Activated gamma-delta T cell treated with anti-CD3 and anti-CD28 coated beads, Interleukin-2, amount 50 U/mL, for 16 hours (primary cell): ENCODE measurements around the gene TSPAN13.

ENCODE experiments used
- DNase-seq: peaks from one replicate; pipeline ENCODE4 v3.0.0-alpha.2; 2020; ENCODE audit warnings: low read depth

TSPAN13 gene

DNA sequence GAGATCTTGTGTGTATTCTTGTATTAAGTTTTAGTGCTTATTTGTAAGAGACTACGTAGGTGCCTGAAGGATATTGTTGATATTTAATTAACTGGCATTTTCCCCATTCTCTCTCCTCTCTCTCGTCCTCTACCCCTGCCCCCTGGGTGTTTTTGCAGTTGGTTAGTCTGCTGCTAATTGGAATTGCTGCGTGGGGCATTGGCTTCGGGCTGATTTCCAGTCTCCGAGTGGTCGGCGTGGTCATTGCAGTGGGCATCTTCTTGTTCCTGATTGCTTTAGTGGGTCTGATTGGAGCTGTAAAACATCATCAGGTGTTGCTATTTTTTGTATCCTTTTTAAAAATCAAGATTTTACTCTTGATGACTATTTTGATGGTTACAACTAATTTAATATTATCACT is 22.5 kb downstream of the TSPAN13 start:
- DNase-seq = no peak

DNA sequence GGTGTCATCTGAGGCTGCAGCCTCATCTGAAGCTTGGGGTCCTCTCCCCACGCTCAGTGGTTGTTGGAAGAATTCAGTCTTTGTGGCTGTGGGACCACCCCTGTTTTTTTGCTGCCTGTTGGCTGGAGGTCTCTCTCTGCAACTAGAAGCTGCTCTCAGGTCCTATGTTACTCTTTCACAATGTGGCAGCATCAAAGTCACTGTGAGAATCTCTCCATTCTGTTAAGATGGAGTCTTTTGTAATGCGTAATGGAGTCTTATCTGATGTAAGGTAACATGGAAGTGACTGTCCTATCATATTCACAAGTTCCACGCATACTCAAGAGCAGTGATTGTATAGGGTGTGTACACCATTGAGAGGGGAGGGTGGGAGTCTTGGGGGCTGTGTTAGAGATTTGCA is 24.9 kb downstream of the TSPAN13 start:
- DNase-seq = no peak

- DNase-seq = no peak
Observed at GRCh38 chr7:16779051-16779450, 25.5 kb downstream of the TSPAN13 start.

- no peak for DNase-seq
Observed at GRCh38 chr7:16780596-16780995, 27.0 kb downstream of the TSPAN13 start.

- no peak for DNase-seq
Observed at GRCh38 chr7:16785321-16785720, 31.8 kb downstream of the TSPAN13 start.

DNA sequence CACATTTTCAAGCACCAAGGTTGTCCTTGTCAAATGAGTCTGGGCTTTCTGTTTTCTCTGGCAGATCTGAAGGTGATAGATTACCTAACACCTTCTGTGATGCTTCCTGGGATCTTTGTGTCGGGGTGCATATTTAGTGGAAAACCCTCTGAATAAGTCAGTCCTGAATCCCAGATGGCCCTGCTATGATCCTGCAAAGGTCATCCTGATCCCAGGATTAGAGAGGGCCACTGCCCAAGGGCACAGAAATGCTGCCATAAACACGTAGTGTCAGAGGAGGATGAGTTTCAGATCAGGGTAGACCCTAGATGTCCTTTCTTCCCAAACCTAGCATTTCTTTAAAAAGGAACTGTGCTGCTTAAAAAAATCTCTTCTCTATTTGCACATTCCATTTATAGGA is 32.3 kb downstream of the TSPAN13 start:
- no peak for DNase-seq

GRCh38 chr7:16786257-16786656 is 32.7 kb downstream of the TSPAN13 start:
- DNase-seq = no peak

- no peak for DNase-seq
Observed at GRCh38 chr7:16787127-16787526, 33.6 kb downstream of the TSPAN13 start.

DNA sequence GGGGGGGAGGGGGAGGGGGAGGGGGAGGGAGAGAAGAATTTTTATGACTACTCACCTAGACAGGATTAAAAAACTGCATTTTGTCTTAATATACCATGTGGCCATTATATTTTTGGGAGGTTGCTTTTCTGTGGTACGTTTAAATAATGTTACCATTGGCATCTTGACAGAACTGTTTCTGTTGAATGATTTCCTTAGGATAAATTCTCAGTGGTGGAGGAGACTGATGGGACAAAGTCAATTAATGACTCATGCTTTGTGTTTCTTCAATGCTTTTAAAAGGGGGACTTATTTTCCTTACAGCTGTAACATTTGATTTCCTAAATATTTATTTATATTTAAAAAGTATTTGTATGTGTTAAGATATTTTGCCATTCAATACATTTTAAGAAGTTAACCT is 37.5 kb downstream of the TSPAN13 start:
- no peak for DNase-seq

DNA sequence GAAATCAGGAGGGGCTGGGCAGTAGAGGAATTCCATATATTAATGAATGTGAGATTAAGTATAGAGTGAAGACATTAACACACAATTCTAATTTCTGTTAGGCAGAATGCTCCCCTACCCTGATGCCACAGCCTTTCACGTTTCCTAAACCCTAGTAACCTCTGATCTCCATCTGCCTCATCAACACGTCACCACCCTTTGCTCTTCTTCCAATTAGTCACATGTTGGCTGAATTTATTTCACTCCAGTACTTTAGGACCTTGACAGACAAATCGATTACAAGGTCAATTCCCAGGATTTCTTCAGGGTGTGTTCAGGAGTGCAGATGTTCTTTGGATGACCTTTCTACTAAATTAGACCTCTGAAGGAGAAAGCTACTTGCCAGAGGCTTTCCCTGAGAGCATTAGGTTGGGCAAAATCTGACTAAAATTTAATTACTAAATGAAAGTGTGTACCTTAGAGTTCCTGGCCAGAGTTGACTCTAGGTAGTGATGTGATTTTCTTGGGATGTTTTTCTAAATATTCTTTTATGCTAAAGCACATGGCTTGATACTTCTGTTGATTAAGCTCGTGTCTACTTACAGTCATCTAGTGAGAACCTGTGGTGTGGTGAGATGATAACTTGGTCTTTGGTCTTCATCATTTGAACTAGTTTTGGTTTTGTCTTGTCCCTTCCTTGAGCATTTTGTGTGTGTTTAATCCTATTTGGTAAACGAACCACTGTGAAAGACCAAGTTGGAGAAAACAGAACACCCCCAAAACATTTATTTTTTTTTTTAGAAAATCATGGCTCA is 38.5 kb downstream of the TSPAN13 start:
- DNase-seq = no peak

- no peak for DNase-seq
Observed at GRCh38 chr7:16794986-16795385, 41.4 kb downstream of the TSPAN13 start.

GRCh38 chr7:16795624-16796023 is 42.1 kb downstream of the TSPAN13 start:
- DNase-seq = no peak

GRCh38 chr7:16801111-16801542 is 47.6 kb downstream of the TSPAN13 start:
- no peak for DNase-seq

DNA sequence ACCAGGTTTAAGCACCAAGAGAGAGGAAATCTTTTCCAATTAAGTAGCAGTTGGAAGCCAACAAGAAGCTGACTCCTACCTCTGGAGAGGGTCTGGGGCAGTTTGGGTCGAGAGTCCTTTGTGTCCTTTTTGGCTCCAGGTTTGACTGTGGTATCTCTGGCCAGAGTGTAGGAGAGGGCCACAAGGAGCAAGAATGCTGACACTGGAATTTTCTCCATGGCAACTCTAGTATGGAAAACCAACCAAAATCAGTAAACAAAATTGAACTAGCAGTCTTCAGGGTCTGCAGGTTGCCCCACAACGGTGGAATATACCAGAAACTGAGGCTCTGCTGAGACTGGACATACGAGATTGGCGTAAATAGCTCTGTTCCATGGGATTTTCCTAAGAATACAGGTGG is 48.0 kb downstream of the TSPAN13 start:
- no peak for DNase-seq

GRCh38 chr7:16803125-16803524 is 49.6 kb downstream of the TSPAN13 start:
- no peak for DNase-seq

- DNase-seq = no peak
Observed at GRCh38 chr7:16803881-16804673, 50.5 kb downstream of the TSPAN13 start.

DNA sequence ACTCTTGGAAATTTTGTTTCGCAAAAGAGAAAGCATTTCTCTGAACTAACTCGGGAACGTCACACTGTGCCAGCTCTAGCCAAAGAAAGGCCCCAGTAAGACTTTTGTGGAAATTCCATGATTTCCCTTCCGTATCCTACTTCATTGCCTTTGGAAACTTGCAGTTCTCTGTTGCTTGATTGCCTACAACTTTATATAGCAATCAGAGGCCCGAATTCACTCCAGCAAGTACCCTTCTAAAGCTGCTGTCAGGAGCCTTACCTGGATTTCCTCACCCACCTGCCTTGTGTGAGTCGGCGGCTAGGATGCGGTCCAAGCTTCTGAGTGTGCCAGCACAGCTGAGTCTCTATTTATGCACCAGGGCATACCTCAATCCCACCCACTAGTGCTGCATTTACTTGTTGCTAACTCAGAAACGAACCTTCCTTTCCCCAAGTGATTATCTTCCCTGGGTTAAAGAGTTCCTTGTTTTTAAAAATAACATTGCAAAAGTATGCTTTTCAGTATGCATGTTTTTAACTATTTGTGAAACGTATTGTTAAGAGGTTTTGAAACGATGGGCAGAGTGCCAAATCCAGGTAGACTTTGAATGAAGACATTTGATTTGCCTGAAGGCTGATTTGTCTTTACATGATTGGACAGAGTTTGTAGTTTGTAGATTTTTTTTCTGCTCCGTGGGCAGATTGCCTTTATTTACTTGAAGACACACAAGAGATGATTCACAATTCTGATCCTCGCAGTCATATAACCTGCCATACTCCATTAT is 51.3 kb downstream of the TSPAN13 start, which contains the start of gene AGR2:
TSS of gene AGR2 (minus strand) at position 326 of the 766 bp plus-strand sequence. CDS start 3,203 bp downstream, outside the sequence.
- no peak for DNase-seq

DNA sequence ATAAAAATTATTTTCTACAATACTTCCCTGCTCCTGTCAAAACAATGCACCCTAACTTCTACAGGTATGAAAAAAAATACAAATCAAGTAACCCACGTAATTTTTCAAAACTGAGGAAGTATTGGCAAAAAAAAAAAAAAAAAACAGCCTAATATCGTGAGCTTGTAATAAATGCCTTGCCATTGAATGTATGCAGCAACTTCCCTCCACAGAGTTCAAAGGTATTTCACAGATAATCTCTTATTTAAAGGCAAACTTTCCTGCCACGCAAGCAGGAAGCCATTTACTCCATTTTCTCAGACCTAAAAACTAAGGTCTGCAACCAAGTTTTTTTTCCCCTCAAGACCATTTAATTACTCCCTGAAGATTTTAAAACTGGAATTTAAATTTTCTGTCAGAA is 51.9 kb downstream of the TSPAN13 start:
- no peak for DNase-seq

DNA sequence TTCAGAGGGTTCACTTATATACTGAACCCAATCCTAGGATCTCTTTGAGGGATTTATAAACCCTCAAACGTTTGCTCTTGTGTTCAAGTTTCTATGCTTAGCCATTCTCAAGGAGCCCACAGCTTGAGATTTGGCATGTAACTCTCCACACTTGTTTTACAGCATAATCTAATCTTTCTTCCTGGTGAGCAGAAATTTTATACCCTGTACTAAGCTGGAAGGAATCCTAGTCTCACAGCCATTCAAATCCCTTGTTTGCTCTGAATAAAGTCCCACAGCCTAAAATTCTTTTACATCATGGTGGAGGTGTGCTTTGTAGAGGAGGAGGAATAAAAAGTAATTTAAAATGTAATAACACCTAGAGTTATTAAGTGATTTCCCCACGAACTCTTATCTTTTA is 56.6 kb downstream of the TSPAN13 start:
- no peak for DNase-seq

DNA sequence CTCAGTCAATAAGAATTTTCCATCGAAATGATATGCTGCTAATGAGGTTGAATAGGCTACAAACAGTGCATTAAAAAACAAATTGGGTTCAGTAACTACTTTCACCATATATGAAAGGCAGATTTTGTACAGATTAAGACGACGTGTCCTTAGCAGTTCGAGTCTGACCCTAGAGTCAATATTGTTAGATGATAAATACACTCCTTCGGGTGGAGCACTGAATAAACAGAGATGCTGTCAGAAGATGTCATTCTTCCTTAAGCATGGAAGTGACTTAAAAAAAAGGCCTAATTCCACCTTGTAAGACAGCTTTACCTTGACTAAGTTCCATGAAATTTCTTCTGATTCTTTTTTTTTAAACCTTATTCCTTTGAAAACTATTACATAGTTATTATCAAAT is 57.0 kb downstream of the TSPAN13 start:
- DNase-seq = no peak

DNA sequence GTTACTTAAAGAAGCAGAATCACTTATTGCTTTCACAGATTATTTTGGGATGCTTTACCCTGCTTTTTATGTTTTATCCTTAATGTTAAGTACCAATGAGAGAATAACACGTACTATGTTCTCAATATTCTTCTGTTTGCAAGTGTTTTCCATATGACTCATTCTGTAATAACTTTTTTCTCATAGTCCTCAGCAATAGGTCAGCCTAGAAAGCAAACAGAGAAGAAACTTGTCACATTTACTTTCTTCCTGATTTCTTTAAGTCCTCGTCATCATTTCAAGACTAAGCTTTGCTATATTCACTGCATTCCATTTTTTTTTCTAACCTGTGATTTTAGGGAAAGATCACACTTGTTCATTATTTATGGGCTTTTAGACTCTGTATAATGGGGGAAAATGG is 58.0 kb downstream of the TSPAN13 start:
- no peak for DNase-seq

DNA sequence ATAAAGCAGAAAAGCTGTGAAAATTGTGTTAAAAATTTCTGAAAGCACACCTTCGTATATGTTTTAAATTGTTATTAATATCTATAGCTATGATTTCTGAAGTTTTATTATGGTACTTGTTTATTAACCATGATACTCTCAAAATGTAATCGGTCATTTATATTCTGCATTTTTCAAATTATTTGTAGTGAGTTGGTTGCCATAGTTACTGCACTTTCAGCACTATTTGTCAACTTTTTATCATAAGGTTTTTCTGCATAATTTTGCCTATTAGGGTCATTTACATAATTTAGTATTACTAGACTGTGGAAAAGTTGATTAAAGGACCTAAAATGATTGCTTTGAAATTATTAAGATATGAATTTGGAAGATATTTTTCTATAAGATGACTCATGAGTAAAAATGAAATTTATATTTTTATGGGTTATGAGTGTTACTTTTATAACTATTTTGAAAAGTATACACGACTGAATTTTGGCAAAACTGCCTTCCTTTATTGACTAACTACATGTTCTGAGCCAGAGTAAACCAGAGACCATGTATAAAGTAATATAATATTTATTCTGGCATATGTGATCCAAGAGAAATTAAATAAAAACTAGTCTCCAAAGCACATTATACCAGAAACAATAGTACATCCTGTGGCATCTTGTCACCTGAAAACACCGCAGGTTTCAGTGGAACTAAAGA is 59.1 kb downstream of the TSPAN13 start:
- no peak for DNase-seq
